Fibroblast of skin of abdomen (primary cell): Measurements from ENCODE around the gene WNT9B. TPM values are rescaled to one million over a fixed set of nuclear protein-coding genes. Genes with fewer than 3 reads are reported as not detected.
A peak's percentile ranks its signal among the peaks of the same experiment; 100 is the strongest.

Source experiments
- DNase-seq: peaks from one replicate; pipeline ENCODE4 v3.0.0-alpha.2; 2013
- polyA plus RNA-seq, 2 experiments: library from polyadenylated mRNA; unstranded; fragments of 120-200 nt; gene quantifications; one replicate each; pipeline ENCODE4 v1.2.1, GENCODE V29; 2013; ENCODE audit not compliant: insufficient read length in 2 of 2

Gene WNT9B
- polyA plus RNA-seq (2013, experiment 1 of 2; ENCODE audit: insufficient read length), result not detected
- polyA plus RNA-seq (2013, experiment 2 of 2; ENCODE audit: insufficient read length), result not detected

GRCh38 chr17:46851029-46851741 is at the start of gene WNT9B:
TSS of gene WNT9B (plus strand) at chr17:46851583. CDS start at chr17:46851639, 56 bp downstream.
- DNase-seq, result no peak

GRCh38 chr17:46802800-46803199 is 48.6 kb upstream of the WNT9B start:
- no peak for DNase-seq

- no peak for DNase-seq
Measured at GRCh38 chr17:46803544-46803943, 47.8 kb upstream of the WNT9B start.

- no peak for DNase-seq
Measured at GRCh38 chr17:46805771-46806170, 45.6 kb upstream of the WNT9B start.

GRCh38 chr17:46809110-46809571 is 42.2 kb upstream of the WNT9B start:
- no peak for DNase-seq

GRCh38 chr17:46810837-46811236 is 40.5 kb upstream of the WNT9B start:
- DNase-seq, result no peak

- peak; percentile 93 for DNase-seq
Measured at GRCh38 chr17:46811978-46812583, 39.3 kb upstream of the WNT9B start.

GRCh38 chr17:46812624-46813318 is 38.6 kb upstream of the WNT9B start:
- no peak for DNase-seq

GRCh38 chr17:46813920-46814319 is 37.5 kb upstream of the WNT9B start:
- no peak for DNase-seq

- no peak for DNase-seq
Measured at GRCh38 chr17:46814446-46814845, 36.9 kb upstream of the WNT9B start.

- no peak for DNase-seq
Measured at GRCh38 chr17:46815474-46816353, 35.7 kb upstream of the WNT9B start.

- DNase-seq, result no peak
Measured at GRCh38 chr17:46817151-46817900, 34.1 kb upstream of the WNT9B start.

- DNase-seq, result no peak
Measured at GRCh38 chr17:46817901-46818209, 33.5 kb upstream of the WNT9B start.

GRCh38 chr17:46818316-46818928 is 33.0 kb upstream of the WNT9B start, which contains the start of gene WNT3:
TSS of gene WNT3 (minus strand) at chr17:46818692. CDS start at chr17:46818597, 95 bp downstream.
- no peak for DNase-seq

- no peak for DNase-seq
Measured at GRCh38 chr17:46818929-46819859, 32.2 kb upstream of the WNT9B start.

- no peak for DNase-seq
Measured at GRCh38 chr17:46819906-46820351, 31.5 kb upstream of the WNT9B start.

GRCh38 chr17:46820592-46821450 is 30.6 kb upstream of the WNT9B start:
- no peak for DNase-seq

GRCh38 chr17:46821482-46822387 is 29.6 kb upstream of the WNT9B start:
- no peak for DNase-seq
